GM12801 (cell line): Measurements from ENCODE around the gene ANKRD24.

ENCODE experiments used
- TF ChIP-seq, protein P1 (sequence below): IDR thresholded peaks from one replicate; pipeline ENCODE4 v1.5.1; 2011; ENCODE audit warnings: control low read depth; ENCODE audit not compliant: insufficient read length; ENCODE audit errors: extremely low read depth

Gene ANKRD24

GRCh38 chr19:4234862-4235201 is 52.3 kb downstream of the ANKRD24 start:
- TF ChIP-seq, protein P1, sequence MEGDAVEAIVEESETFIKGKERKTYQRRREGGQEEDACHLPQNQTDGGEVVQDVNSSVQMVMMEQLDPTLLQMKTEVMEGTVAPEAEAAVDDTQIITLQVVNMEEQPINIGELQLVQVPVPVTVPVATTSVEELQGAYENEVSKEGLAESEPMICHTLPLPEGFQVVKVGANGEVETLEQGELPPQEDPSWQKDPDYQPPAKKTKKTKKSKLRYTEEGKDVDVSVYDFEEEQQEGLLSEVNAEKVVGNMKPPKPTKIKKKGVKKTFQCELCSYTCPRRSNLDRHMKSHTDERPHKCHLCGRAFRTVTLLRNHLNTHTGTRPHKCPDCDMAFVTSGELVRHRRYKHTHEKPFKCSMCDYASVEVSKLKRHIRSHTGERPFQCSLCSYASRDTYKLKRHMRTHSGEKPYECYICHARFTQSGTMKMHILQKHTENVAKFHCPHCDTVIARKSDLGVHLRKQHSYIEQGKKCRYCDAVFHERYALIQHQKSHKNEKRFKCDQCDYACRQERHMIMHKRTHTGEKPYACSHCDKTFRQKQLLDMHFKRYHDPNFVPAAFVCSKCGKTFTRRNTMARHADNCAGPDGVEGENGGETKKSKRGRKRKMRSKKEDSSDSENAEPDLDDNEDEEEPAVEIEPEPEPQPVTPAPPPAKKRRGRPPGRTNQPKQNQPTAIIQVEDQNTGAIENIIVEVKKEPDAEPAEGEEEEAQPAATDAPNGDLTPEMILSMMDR, result no peak

DNA sequence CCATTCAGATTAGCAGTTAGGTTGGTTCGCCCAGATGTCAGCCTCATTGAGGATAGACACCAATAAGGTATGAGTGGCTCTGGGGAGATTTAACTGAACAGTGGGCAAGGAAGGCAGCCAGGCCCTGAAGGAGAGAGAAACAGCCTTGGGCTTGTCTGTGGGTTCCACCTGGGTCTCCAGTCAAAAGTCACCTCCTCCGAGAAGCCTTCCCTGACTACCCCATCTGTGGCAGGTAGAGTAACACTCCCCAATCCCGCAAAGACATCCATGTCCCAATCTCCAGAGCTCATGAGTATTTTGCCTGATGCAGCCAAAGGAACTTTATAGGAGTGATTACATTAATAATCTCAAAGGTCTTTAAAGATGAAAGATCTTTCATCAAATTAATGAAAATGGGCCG is 56.3 kb downstream of the ANKRD24 start:
- TF ChIP-seq, protein P1, result no peak

- TF ChIP-seq, protein P1, result no peak
Measured at GRCh38 chr19:4241824-4242430, 59.4 kb downstream of the ANKRD24 start.

DNA sequence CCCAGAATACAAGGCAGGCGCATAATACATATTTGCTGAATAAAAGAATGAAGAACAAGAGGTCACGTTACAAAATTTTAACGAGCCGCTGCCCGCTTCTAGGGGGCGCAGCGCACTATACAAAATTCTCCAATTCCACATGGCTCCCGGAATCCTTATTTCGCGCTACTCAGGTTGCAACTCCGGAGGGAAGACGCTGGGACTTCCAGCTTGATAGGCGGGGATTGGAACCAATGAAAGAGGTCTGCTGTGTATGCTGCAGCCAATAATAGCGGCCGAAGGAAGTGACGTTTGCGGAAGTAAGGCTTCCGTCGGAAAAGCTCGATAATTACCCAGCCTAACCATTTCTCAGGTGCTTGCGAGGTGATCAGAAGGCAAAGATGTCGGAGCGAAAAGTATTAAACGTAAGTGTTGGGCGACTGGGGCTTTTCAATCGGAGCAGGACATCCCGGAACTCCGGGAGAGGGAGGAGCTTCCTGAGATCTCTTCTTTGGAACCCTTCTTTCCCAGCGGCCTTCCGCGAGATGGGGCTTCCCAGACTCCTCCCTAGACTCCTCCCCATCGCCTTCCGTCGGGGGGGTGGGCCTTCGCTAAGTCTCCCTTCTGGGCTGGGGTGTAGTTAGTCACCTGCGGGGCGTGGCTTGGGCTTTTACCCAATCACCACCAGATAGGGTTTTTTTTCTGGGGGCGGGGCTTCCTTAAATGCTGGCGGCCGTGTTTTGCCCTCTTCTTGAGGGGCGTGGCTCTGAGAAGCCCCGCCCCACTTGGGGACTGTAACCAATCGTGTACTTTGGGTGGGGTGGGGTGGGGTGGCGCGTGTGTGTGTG is 64.5 kb downstream of the ANKRD24 start, which contains the start of gene YJU2:
Gene YJU2 (plus strand): TSS at position 314 of the 827 bp plus-strand sequence. CDS start 67 bp downstream, at position 381.
- TF ChIP-seq, protein P1, result no peak

GRCh38 chr19:4256563-4256962 is 74.1 kb downstream of the ANKRD24 start:
- TF ChIP-seq, protein P1, result no peak

GRCh38 chr19:4257025-4257424 is 74.5 kb downstream of the ANKRD24 start:
- TF ChIP-seq, protein P1, result no peak

- TF ChIP-seq, protein P1, result no peak
Measured at GRCh38 chr19:4258181-4258580, 75.7 kb downstream of the ANKRD24 start.
